Ammon's horn (tissue), 1 donor: ENCODE measurements around the gene SLC25A2.
"Not testable (repeated sequence)": the region's sequence is repeated elsewhere in the genome, so short reads cannot be mapped to it uniquely, and the experiment has no call there.

ENCODE experiments used
- DNase-seq: peaks from one replicate; pipeline ENCODE4 v3.0.0-alpha.2; 2016; ENCODE audit warnings: low spot score

The SLC25A2 gene

GRCh38 chr5:141303756-141304155 lies at the start of gene SLC25A2:
TSS of gene SLC25A2 (minus strand) at chr5:141304049. CDS start at chr5:141303865, 184 bp downstream.
- no peak for DNase-seq

GRCh38 chr5:141351591-141351990 lies 47.7 kb upstream of the SLC25A2 start:
- DNase-seq: no peak

DNA sequence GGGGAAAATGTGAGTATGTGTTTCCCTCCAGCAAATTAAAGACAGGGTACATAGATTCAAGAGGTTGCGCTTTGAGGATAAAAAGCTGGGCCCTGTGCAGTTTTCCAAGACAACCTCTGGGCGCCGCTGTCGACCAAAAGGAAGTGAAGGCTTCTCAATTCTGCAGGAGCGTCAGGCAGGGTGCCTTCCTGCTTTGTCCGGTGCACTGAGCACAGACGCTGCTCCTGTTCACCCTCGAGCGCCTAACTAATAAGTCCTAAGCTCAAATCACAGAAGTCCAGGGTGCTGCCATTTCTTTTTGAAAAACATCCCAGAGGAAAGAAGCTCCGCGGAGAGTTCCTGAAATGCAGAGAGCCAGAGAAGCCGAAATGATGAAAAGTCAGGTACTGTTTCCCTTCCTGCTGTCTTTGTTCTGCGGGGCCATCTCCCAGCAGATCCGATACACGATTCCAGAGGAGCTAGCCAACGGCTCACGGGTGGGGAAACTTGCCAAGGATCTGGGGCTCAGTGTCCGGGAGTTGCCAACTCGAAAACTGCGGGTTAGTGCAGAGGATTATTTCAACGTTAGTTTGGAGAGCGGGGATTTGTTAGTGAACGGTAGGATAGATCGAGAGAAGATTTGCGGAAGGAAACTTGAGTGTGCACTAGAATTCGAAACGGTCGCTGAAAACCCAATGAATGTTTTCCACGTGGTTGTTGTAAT lies 46.2 kb upstream of the SLC25A2 start, which contains the start of gene PCDHGB1:
PCDHGB1 (plus strand) TSS at position 183 of the 703 bp plus-strand sequence; CDS start at position 345, 162 bp downstream.
- DNase-seq: peak; percentile 44

DNA sequence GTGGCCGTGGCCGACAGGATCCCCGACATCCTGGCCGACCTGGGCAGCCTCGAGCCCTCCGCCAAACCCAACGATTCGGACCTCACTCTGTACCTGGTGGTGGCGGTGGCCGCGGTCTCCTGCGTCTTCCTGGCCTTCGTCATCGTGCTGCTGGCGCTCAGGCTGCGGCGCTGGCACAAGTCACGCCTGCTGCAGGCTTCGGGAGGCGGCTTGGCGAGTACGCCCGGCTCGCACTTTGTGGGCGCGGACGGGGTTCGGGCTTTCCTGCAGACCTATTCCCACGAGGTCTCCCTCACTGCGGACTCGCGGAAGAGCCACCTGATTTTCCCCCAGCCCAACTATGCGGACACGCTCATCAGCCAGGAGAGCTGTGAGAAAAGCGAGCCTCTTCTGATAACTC lies 42.2 kb upstream of the SLC25A2 start:
- not testable (repeated sequence) for DNase-seq

DNA sequence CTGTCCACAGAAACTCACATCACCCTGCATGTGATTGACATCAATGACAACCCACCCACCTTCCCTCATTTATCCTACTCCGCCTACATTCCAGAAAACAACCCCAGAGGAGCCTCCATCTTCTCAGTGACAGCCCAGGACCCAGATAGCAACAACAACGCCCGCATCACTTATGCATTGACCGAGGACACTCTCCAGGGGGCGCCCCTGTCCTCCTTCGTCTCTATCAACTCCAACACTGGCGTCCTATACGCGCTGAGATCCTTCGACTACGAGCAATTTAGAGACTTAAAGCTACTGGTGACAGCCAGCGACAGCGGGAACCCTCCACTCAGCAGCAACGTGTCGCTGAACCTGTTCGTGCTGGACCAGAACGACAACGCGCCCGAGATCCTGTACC lies 41.5 kb upstream of the SLC25A2 start:
- DNase-seq: no peak

DNA sequence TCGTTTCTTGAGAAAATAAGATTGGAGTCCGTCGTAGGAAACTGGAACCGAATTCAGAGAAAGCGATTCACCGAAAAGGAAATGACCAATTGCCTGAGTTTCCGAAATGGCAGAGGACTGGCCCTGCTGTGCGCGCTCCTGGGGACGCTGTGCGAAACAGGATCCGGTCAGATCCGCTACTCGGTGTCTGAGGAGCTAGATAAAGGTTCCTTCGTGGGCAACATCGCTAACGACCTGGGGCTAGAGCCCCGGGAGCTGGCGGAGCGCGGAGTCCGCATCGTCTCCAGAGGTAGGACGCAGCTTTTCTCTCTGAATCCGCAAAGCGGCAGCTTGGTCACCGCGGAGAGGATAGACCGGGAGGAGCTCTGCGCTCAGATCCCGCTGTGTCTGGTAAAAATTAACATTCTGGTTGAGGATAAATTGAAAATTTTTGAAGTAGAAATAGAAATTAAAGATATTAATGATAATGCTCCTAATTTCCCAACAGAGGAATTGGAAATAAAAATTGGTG lies 40.2 kb upstream of the SLC25A2 start:
- no peak for DNase-seq

DNA sequence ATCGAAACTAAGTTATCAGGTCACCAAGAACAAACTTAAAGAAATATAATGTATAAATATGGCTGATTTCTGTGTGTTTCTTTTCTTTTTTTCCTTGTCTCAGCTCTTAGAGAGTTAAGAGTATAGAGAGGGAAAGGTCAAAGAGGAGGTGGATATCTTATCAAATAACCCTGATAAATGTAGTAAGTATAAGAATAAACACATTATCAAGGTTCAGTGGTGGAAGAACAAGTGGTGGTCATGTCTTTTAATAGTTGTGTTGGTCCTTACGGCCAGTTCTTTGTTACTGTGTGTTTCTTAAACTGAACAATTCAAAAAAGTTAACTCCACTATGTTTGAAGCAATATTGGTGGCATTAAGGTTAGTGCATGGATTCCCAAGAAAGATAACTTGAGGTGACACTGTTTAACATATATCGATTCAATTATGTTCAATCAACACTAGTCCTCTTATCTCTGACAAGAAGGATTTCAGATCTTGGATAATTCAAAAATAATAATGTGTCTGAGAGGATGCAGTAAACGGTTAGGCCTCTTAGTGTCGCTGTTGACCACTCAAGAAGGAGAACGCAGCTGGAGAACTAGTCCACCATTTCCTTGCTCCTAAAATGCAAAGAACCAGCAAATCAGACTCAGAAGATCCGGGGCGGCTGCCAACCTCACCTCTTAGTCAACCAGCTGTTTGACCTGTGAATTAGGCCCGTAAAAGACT lies 39.5 kb upstream of the SLC25A2 start, which contains the start of gene PCDHGA3:
PCDHGA3 (plus strand) TSS at position 588 of the 711 bp plus-strand sequence. CDS start 205 bp downstream, outside the sequence.
- DNase-seq: no peak

DNA sequence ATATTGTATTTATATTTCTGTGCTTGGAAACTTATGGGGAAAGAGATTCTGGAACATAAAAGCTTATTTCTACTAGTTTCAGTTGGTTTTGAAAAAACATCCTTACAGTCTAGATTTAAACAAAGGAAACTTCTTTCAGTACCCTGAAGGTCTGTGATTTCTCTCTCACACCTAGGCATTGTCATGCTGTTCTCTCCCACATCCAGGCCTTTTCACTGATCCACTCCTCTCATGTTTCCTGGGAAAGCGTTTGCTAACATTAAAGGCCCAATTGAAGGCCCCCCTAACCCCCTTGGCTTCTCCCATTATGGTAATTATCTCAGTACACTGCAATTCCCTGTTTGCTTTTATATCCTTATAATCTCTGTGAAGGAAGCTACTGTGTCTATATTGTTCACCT lies 38.9 kb upstream of the SLC25A2 start:
- DNase-seq: no peak

DNA sequence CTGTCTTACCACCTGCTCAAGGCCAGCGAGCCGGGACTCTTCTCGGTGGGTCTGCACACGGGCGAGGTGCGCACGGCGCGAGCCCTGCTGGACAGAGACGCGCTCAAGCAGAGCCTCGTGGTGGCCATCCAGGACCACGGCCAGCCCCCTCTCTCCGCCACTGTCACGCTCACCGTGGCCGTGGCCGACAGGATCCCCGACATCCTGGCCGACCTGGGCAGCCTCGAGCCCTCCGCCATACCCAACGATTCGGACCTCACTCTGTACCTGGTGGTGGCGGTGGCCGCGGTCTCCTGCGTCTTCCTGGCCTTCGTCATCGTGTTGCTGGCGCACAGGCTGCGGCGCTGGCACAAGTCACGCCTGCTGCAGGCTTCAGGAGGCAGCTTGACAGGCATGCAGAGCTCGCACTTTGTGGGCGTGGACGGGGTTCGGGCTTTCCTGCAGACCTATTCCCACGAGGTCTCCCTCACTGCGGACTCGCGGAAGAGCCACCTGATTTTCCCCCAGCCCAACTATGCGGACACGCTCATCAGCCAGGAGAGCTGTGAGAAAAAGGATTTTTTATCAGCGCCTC lies 37.0 kb upstream of the SLC25A2 start:
- DNase-seq: not testable (repeated sequence)

DNA sequence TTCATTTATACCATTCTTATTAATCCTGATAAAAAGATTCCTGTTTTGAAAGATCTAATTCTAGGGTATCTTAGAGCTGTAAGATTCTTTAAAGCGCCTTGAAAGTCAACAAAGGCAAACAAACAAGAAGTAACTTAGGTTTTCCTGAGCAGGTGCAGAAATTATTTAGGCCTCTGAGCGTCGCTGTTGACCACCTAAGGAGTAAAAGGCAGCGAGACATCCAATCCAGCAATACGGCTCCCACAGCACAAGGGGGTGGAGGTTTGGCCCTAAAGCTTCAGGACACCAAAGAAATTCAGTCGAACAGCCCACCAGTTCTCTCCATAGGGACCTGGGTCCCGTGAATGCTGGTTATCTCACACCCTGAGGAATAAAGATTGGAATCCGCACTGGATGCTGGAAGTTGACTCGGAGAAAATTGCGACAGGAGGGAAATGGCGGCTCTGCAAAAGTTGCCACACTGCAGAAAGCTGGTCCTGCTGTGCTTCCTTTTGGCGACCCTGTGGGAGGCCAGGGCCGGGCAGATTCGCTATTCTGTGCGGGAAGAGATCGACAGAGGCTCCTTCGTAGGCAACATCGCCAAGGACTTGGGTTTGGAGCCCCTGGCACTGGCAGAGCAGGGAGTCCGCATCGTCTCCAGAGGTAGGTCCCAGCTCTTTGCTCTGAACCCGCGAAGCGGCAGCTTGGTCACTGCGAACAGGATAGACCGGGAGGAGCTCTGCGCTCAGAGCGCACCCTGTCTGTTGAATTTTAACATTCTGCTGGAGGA lies 34.9 kb upstream of the SLC25A2 start, which contains the start of gene PCDHGA2:
PCDHGA2 (plus strand) TSS at position 223 of the 769 bp plus-strand sequence.
- DNase-seq: no peak

GRCh38 chr5:141332571-141332970 lies 28.7 kb upstream of the SLC25A2 start:
- DNase-seq: not testable (repeated sequence)

DNA sequence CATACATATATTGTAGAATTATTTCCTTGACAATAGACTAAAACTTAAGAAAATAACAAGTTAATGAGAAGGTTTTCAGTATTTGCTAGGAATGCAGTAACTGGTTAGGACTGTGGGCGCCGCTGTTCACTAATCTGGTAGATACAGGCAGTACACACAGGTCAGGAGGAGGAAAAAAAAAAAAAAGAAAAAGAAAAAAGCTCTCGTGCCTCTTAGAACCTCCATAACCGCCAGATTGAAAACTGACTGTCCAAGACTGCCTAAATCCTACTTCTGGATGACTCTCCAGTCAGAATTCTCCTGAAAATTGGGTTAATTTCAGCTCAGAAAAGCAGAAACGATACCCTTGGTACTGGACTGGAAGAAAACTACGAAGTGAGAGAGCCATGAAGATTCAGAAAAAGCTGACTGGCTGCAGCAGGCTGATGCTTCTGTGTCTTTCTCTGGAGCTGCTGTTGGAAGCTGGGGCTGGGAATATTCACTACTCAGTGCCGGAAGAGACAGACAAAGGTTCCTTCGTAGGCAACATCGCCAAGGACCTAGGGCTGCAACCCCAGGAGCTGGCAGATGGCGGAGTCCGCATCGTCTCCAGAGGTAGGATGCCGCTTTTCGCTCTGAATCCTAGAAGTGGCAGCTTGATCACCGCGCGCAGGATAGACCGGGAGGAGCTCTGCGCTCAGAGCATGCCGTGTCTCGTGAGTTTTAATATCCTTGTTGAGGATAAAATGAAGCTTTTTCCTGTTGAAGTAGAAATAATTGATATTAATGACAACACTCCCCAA lies 26.6 kb upstream of the SLC25A2 start, which contains the start of gene PCDHGA1:
PCDHGA1 (plus strand) TSS at position 216 of the 782 bp plus-strand sequence.
- no peak for DNase-seq

- DNase-seq: no peak
These were observed 24.4 kb upstream of the SLC25A2 start for GRCh38 chr5:141328231-141328630.

- DNase-seq: peak; percentile 82
These were observed 22.4 kb upstream of the SLC25A2 start for GRCh38 chr5:141326088-141326854.

- DNase-seq: no peak
These were observed 18.4 kb upstream of the SLC25A2 start for GRCh38 chr5:141322261-141322660.

GRCh38 chr5:141320225-141321169 lies 16.6 kb upstream of the SLC25A2 start, which contains the start of gene TAF7:
TSS of gene TAF7 (minus strand) at chr5:141320784. CDS start at chr5:141320044, 740 bp downstream.
- peak; percentile 94 for DNase-seq

DNA sequence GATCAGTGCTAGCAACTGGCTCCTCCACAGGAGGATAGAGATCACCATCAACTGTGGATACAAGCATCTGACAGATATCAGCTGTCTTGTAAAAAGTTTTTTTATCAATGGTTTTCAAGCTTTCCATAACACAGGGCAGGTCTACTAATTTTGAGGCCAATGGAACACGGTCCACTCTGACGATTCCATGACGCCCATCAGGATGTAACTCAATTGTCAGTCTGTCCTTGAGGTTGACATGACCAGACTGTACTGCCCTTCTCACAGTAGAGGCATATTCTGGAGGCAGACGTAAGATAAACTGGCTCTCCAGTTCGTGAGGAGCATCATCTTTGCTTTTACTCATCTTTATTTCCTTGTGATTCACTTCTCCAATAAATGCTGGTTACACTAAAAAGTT lies 15.8 kb upstream of the SLC25A2 start:
- no peak for DNase-seq

DNA sequence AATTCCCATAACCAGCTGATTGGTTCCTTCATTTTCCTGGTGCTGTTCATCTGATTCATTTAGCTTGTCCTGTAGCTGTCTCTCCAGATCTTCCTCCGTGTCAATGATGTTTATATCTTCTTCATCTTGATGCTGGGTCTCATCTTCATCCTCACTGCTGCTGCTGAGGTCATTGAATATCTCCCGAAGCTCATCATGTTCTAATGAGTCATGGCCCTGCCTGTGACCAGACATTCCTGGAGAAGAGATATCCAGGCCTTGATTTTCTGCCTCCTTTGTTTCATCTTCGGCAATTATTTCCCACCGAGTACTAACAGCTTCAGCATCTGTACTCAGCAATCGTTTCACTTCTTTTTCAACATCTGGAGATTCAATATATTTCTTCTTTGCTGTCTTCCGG lies 15.4 kb upstream of the SLC25A2 start:
- no peak for DNase-seq

DNA sequence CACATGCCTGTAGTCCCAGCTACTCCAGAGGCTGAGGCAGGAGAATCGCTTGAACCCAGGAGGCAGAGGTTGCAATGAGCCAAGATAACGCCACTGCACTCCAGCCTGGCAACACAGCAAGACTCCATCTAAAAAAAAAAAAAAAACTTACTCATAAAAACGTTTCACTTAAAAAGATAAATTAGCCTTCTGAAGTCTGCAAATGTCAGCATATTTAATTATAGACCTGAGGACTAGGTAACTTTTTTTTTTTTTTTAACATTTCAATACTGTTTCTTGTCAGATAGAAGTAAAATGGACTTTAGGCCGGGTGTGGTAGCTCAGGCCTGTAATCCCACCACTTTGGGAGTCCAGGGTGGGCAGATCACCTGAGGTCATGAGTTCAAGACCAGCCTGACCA lies 13.1 kb upstream of the SLC25A2 start:
- DNase-seq: not testable (repeated sequence)
